Stimulated activated CD4-positive, alpha-beta T cell treated with anti-CD3 and anti-CD28 coated beads, Interleukin-12 subunit alpha, Interleukin-12 subunit beta, amount 100 ng/mL, for 4 hours (primary cell): ENCODE results near the gene PALM2AKAP2.

Experiments used
- DNase-seq: peaks from one replicate; pipeline ENCODE4 v3.0.0-alpha.2; 2020

The PALM2AKAP2 gene

GRCh38 chr9:109779711-109780452 is at the start of gene PALM2AKAP2:
Gene PALM2AKAP2 (plus strand): TSS chr9:109780198. CDS start chr9:109780489, 291 bp downstream.
- no peak for DNase-seq

- no peak for DNase-seq
Measured at GRCh38 chr9:109730228-109730627, 49.8 kb upstream of the PALM2AKAP2 start.

GRCh38 chr9:109733690-109734089 is 46.3 kb upstream of the PALM2AKAP2 start:
- no peak for DNase-seq

- no peak for DNase-seq
Measured at GRCh38 chr9:109734814-109735213, 45.2 kb upstream of the PALM2AKAP2 start.

GRCh38 chr9:109735801-109736200 is 44.2 kb upstream of the PALM2AKAP2 start:
- DNase-seq = no peak

GRCh38 chr9:109737295-109737694 is 42.7 kb upstream of the PALM2AKAP2 start:
- no peak for DNase-seq

GRCh38 chr9:109739760-109740159 is 40.2 kb upstream of the PALM2AKAP2 start:
- no peak for DNase-seq

GRCh38 chr9:109742776-109743348 is 37.1 kb upstream of the PALM2AKAP2 start:
- no peak for DNase-seq

GRCh38 chr9:109743696-109744095 is 36.3 kb upstream of the PALM2AKAP2 start:
- no peak for DNase-seq

GRCh38 chr9:109745335-109746283 is 34.4 kb upstream of the PALM2AKAP2 start:
- no peak for DNase-seq

GRCh38 chr9:109751253-109751652 is 28.7 kb upstream of the PALM2AKAP2 start:
- no peak for DNase-seq

- no peak for DNase-seq
Measured at GRCh38 chr9:109753308-109753707, 26.7 kb upstream of the PALM2AKAP2 start.

GRCh38 chr9:109755040-109755439 is 25.0 kb upstream of the PALM2AKAP2 start:
- no peak for DNase-seq

- no peak for DNase-seq
Measured at GRCh38 chr9:109759589-109759988, 20.4 kb upstream of the PALM2AKAP2 start.

GRCh38 chr9:109765278-109765677 is 14.7 kb upstream of the PALM2AKAP2 start:
- DNase-seq = no peak

GRCh38 chr9:109765830-109766229 is 14.2 kb upstream of the PALM2AKAP2 start:
- no peak for DNase-seq

- no peak for DNase-seq
Measured at GRCh38 chr9:109766351-109766750, 13.6 kb upstream of the PALM2AKAP2 start.

- no peak for DNase-seq
Measured at GRCh38 chr9:109767404-109767803, 12.6 kb upstream of the PALM2AKAP2 start.

GRCh38 chr9:109767814-109768213 is 12.2 kb upstream of the PALM2AKAP2 start:
- no peak for DNase-seq

- DNase-seq = no peak
Measured at GRCh38 chr9:109769250-109769649, 10.7 kb upstream of the PALM2AKAP2 start.

- no peak for DNase-seq
Measured at GRCh38 chr9:109770101-109770500, 9.9 kb upstream of the PALM2AKAP2 start.

GRCh38 chr9:109771087-109771486 is 8.9 kb upstream of the PALM2AKAP2 start:
- DNase-seq = no peak

GRCh38 chr9:109771796-109772531 is 8.0 kb upstream of the PALM2AKAP2 start:
- no peak for DNase-seq
